ENCODE measurements around the gene RNF130.
A peak's percentile ranks its signal among the peaks of the same experiment; 100 is the strongest.

The RNF130 gene

GRCh38 chr5:180071531-180072255 is at the start of gene RNF130:
Gene RNF130, minus strand, starts transcription at chr5:180071759. Its CDS starts 57 bp downstream, at chr5:180071702.
- FAIRE-seq, result no peak

GRCh38 chr5:180120237-180121101 is 48.9 kb upstream of the RNF130 start:
- FAIRE-seq, result no peak

GRCh38 chr5:180119903-180120236 is 48.3 kb upstream of the RNF130 start:
- no peak for FAIRE-seq

- FAIRE-seq, result no peak
These were observed 47.7 kb upstream of the RNF130 start for GRCh38 chr5:180119031-180119902.

- no peak for FAIRE-seq
These were observed 46.8 kb upstream of the RNF130 start for GRCh38 chr5:180118391-180118791.

GRCh38 chr5:180117000-180117725 is 45.6 kb upstream of the RNF130 start:
- no peak for FAIRE-seq

GRCh38 chr5:180116077-180116999 is 44.8 kb upstream of the RNF130 start:
- no peak for FAIRE-seq

- no peak for FAIRE-seq
These were observed 43.9 kb upstream of the RNF130 start for GRCh38 chr5:180115326-180116076.

- no peak for FAIRE-seq
These were observed 42.9 kb upstream of the RNF130 start for GRCh38 chr5:180114304-180115003.

GRCh38 chr5:180113660-180114303 is 42.2 kb upstream of the RNF130 start:
- FAIRE-seq, result no peak

GRCh38 chr5:180112181-180112861 is 40.8 kb upstream of the RNF130 start:
- no peak for FAIRE-seq

GRCh38 chr5:180111273-180112002 is 39.9 kb upstream of the RNF130 start:
- FAIRE-seq, result no peak

GRCh38 chr5:180109920-180110319 is 38.4 kb upstream of the RNF130 start:
- no peak for FAIRE-seq

- FAIRE-seq, result peak; percentile 11
These were observed 35.4 kb upstream of the RNF130 start for GRCh38 chr5:180107005-180107404.

- no peak for FAIRE-seq
These were observed 34.3 kb upstream of the RNF130 start for GRCh38 chr5:180105827-180106312.

- no peak for FAIRE-seq
These were observed 32.6 kb upstream of the RNF130 start for GRCh38 chr5:180104168-180104530.

GRCh38 chr5:180103487-180104167 is 32.1 kb upstream of the RNF130 start:
- FAIRE-seq, result no peak
